Activated naive CD8-positive, alpha-beta T cell treated with anti-CD3 and anti-CD28 coated beads, Interleukin-2, amount 50 U/mL, for 16 hours (primary cell): ENCODE measurements around the gene CRYBB2.
"Not testable (repeated sequence)": the region's sequence is repeated elsewhere in the genome, so short reads cannot be mapped to it uniquely, and the experiment has no call there.

Experiments used
- DNase-seq: peaks from one replicate; pipeline ENCODE4 v3.0.0-alpha.2; 2020; ENCODE audit warnings: low read depth, low spot score

Gene CRYBB2

GRCh38 chr22:25199731-25200520 lies 19.5 kb upstream of the CRYBB2 start, which contains the start of gene CRYBB3:
CRYBB3 (plus strand) TSS chr22:25199858; CDS start chr22:25201397, 1,539 bp downstream.
- DNase-seq, result no peak

- no peak for DNase-seq
Measured at GRCh38 chr22:25200967-25201366, 18.5 kb upstream of the CRYBB2 start.

- DNase-seq, result no peak
Measured at GRCh38 chr22:25201557-25202273, 17.7 kb upstream of the CRYBB2 start.

GRCh38 chr22:25202290-25202921 lies 17.0 kb upstream of the CRYBB2 start:
- no peak for DNase-seq

- DNase-seq, result no peak
Measured at GRCh38 chr22:25203082-25203481, 16.4 kb upstream of the CRYBB2 start.

GRCh38 chr22:25204547-25204946 lies 14.9 kb upstream of the CRYBB2 start:
- not testable (repeated sequence) for DNase-seq

- DNase-seq, result no peak
Measured at GRCh38 chr22:25205847-25206246, 13.6 kb upstream of the CRYBB2 start.

- no peak for DNase-seq
Measured at GRCh38 chr22:25206998-25207397, 12.4 kb upstream of the CRYBB2 start.

- DNase-seq, result no peak
Measured at GRCh38 chr22:25207553-25208157, 11.8 kb upstream of the CRYBB2 start.

- no peak for DNase-seq
Measured at GRCh38 chr22:25208328-25208727, 11.1 kb upstream of the CRYBB2 start.

GRCh38 chr22:25208743-25209505 lies 10.5 kb upstream of the CRYBB2 start:
- DNase-seq, result no peak

- no peak for DNase-seq
Measured at GRCh38 chr22:25210793-25211192, 8.6 kb upstream of the CRYBB2 start.

- no peak for DNase-seq
Measured at GRCh38 chr22:25212337-25212736, 7.1 kb upstream of the CRYBB2 start.

- no peak for DNase-seq
Measured at GRCh38 chr22:25213221-25213620, 6.2 kb upstream of the CRYBB2 start.

GRCh38 chr22:25216230-25216629 lies 3.2 kb upstream of the CRYBB2 start:
- DNase-seq, result no peak

GRCh38 chr22:25219948-25220442 lies 556 bp downstream of the CRYBB2 start:
- DNase-seq, result no peak

- no peak for DNase-seq
Measured at GRCh38 chr22:25221790-25222189, 2.4 kb downstream of the CRYBB2 start.

GRCh38 chr22:25223269-25223850 lies 3.9 kb downstream of the CRYBB2 start:
- DNase-seq, result no peak

- no peak for DNase-seq
Measured at GRCh38 chr22:25228822-25229221, 9.4 kb downstream of the CRYBB2 start.

GRCh38 chr22:25230760-25231159 lies 11.3 kb downstream of the CRYBB2 start:
- DNase-seq, result not testable (repeated sequence)

- DNase-seq, result no peak
Measured at GRCh38 chr22:25232301-25232700, 12.9 kb downstream of the CRYBB2 start.
